Stomach (tissue), 9 donors: ENCODE results near the gene GPC5. TPM values are rescaled to one million over a fixed set of nuclear protein-coding genes. Genes with fewer than 3 reads are reported as not detected.
A peak's percentile ranks its signal among the peaks of the same experiment; 100 is the strongest.
"Not testable (repeated sequence)": the region's sequence is repeated elsewhere in the genome, so short reads cannot be mapped to it uniquely, and the experiment has no call there.

ENCODE experiments used
- DNase-seq, 2 donors: peaks; one replicate each; pipeline versions ENCODE4 v3.0.0 to v3.0.0-alpha.2; 2013 to 2019
- H3K27ac ChIP-seq, 5 donors: fragments of 200-600 bp in 4 of 5; sonication (generic) in 4 of 5; one replicate each; pipeline ENCODE4 v1.5.1; 2013 to 2019; ENCODE audit warnings: mild to moderate bottlenecking in 1 of 5, moderate library complexity in 1 of 5
- H3K27me3 ChIP-seq, 3 donors: fragments of 200-600 bp; sonication (generic); one replicate each; pipeline ENCODE4 v1.5.1; 2017 to 2019; ENCODE audit warnings: mixed run types in 1 of 3
- H3K36me3 ChIP-seq, 4 donors: fragments of 200-600 bp; sonication (generic); 1 replicate in 3 of 4; 2 replicates in 1 of 4; pipeline ENCODE4 v1.5.1; 2016 to 2019
- H3K4me1 ChIP-seq, 4 donors: fragments of 200-600 bp; sonication (generic); one replicate each; pipeline ENCODE4 v1.5.1; 2016 to 2019
- H3K4me3 ChIP-seq, 4 donors: fragments of 200-600 bp; sonication (generic) in 3 of 4; one replicate each; pipeline ENCODE4 v1.5.1; 2016 to 2019; ENCODE audit warnings: mild to moderate bottlenecking in 1 of 4
- H3K9me3 ChIP-seq, 4 donors: fragments of 200-600 bp; sonication (generic); one replicate each; pipeline ENCODE4 v1.5.1; 2016 to 2019
- CTCF ChIP-seq, 7 experiments: fragments of 450-650 bp in 4 of 7; fragments of 200-600 bp in 3 of 7; sonication (generic) in 3 of 7; IDR thresholded peaks; one replicate each; pipeline ENCODE4 v1.5.1; 2016 to 2019; ENCODE audit warnings: antibody characterized with exemption in 7 of 7, control low read depth in 2 of 7, mild to moderate bottlenecking in 1 of 7
- EP300 ChIP-seq: sonication (generic); formaldehyde crosslinking; IDR thresholded peaks from one replicate; pipeline ENCODE4 v1.6.1; 2017; ENCODE audit warnings: antibody characterized with exemption
- POLR2A ChIP-seq, 4 donors: fragments of 450-650 bp; IDR thresholded peaks; one replicate each; pipeline ENCODE4 v1.6.1; 2016; ENCODE audit warnings: antibody characterized with exemption in 4 of 4, control low read depth in 2 of 4, mild to moderate bottlenecking in 1 of 4, moderate library complexity in 1 of 4
- POLR2AphosphoS5 ChIP-seq, 3 donors: sonication (generic); formaldehyde crosslinking; IDR thresholded peaks; one replicate each; pipeline ENCODE4 v1.6.1; 2016; ENCODE audit warnings: antibody characterized with exemption in 3 of 3
- WGBS, 5 donors: extraction: QIAGEN DNeasy Blood & Tissue Kit in 3 of 5; methylation state at CpG; one replicate each; pipeline versions ENCODE4 v1.1.5 to v1.1.7; 2013 to 2018; 5-methylcytosine and 5-hydroxymethylcytosine counted together
- intact Hi-C: fragments of 100-400 bp; cut with DNase I; formaldehyde crosslinking; loops from one replicate; pipeline ENCODE4 v1.15.1; 2023; ENCODE audit warnings: low total_unique reads
- polyA plus RNA-seq, 3 donors: library from polyadenylated mRNA; stranded (reverse); fragments of 200-250 nt; gene quantifications; one replicate each; pipeline ENCODE4 v1.2.3, GENCODE V29; 2013
- total RNA-seq, 5 donors: library from RNA; depleted of rRNA; stranded (reverse); fragments of >200 nt; gene quantifications; one replicate each; pipeline versions ENCODE4 v1.1.0 to v1.2.3, GENCODE V29; 2014 to 2016
- donor health status: healthy with polysubstance abuse.
- donor health status: Bipolar disorder and iron deficiency.
- donor health status: healthy.

Gene GPC5
- total and polyA plus RNA-seq, 8 donors: 0.87 to 2.8 TPM; not detected in 6

GRCh38 chr13:91401920-91402319, 3.5 kb downstream of the GPC5 start:
- TF ChIP-seq POLR2AphosphoS5 (IDR thresholded peaks at IDR 0.05): no peak
- TF ChIP-seq POLR2A (IDR thresholded peaks at IDR 0.05): no peak
- TF ChIP-seq EP300: no peak
- no peak for TF ChIP-seq CTCF (IDR thresholded peaks at IDR 0.05)
- Histone ChIP-seq H3K9me3 (no peaks in the 10 kb centered on the region), H3K27ac (no peak overlapping the region), H3K4me3 (no peak overlapping the region), H3K4me1 (peaks cover 9 to 18% (median 14%) of the 10 kb centered on the region in 4 donors), H3K36me3 (no peaks in the 10 kb centered on the region), H3K27me3 (peaks cover 0 to 40% (median 38%) of the 10 kb centered on the region in 3 donors)
- intact Hi-C loops: no loop called here
- WGBS, 5 donors: 60 to 73% (median 72%) methylated on average over 2 of the region's 2 CpGs
- DNase-seq: no peak

- Histone ChIP-seq H3K9me3 (no peaks in the 10 kb centered on the region), H3K27ac (no peak overlapping the region), H3K4me3 (no peak overlapping the region), H3K36me3 (no peaks in the 10 kb centered on the region), H3K27me3 (peaks cover 0 to 12% (median 11%) of the 10 kb centered on the region in 3 donors), H3K4me1 (no peaks in the 10 kb centered on the region)
- TF ChIP-seq CTCF (IDR thresholded peaks at IDR 0.05) (no peak), POLR2A (IDR thresholded peaks at IDR 0.05) (no peak), EP300 (no peak), POLR2AphosphoS5 (IDR thresholded peaks at IDR 0.05) (no peak)
- no peak for DNase-seq
- WGBS, 5 donors: 82 to 90% (median 89%) methylated on average over 6 of the region's 6 CpGs
- intact Hi-C loops: no loop called here
Observed at GRCh38 chr13:91405240-91405639, 6.8 kb downstream of the GPC5 start.

- Histone ChIP-seq H3K4me3 (no peak overlapping the region), H3K9me3 (no peaks in the 10 kb centered on the region), H3K27me3 (peaks cover 0 to 4% (median 4%) of the 10 kb centered on the region in 3 donors), H3K27ac (no peak overlapping the region), H3K36me3 (no peaks in the 10 kb centered on the region), H3K4me1 (no peaks in the 10 kb centered on the region)
- intact Hi-C loops: no loop called here
- peak in 1 of 2 donors; percentile 38 for DNase-seq
- 33 to 48% (median 46%) methylated on average over 5 of the region's 5 CpGs for WGBS, 5 donors
- TF ChIP-seq EP300: no peak
- TF ChIP-seq CTCF (IDR thresholded peaks at IDR 0.05): peak in 3 of 7 experiments; percentile 7 to 25 (median 16)
Observed at GRCh38 chr13:91406619-91407018, 8.2 kb downstream of the GPC5 start.

GRCh38 chr13:91408971-91409370, 10.6 kb downstream of the GPC5 start:
- TF ChIP-seq POLR2A (IDR thresholded peaks at IDR 0.05) (no peak), EP300 (no peak), POLR2AphosphoS5 (IDR thresholded peaks at IDR 0.05) (no peak), CTCF (IDR thresholded peaks at IDR 0.05) (no peak)
- Histone ChIP-seq H3K36me3 (no peaks in the 10 kb centered on the region), H3K4me1 (no peaks in the 10 kb centered on the region), H3K27ac (no peak overlapping the region), H3K9me3 (no peaks in the 10 kb centered on the region), H3K4me3 (no peak overlapping the region), H3K27me3 (peaks cover 0 to 4% (median 0%) of the 10 kb centered on the region in 3 donors)
- intact Hi-C loops: no loop called here
- no peak for DNase-seq
- 24 to 59% (median 47%) methylated on average over 2 of the region's 2 CpGs for WGBS, 5 donors

- H3K36me3 ChIP-seq, H3K4me1 ChIP-seq, H3K27me3 ChIP-seq, DNase-seq, H3K9me3 ChIP-seq, H3K27ac ChIP-seq, intact Hi-C loops, H3K4me3 ChIP-seq: not testable (repeated sequence)
- 51 to 89% (median 80%) methylated on average over 5 of the region's 5 CpGs for WGBS, 5 donors
Observed at GRCh38 chr13:91416579-91416978, 18.2 kb downstream of the GPC5 start.
